Measurements from ENCODE around the gene RNASE11. TPM values are rescaled to one million over a fixed set of nuclear protein-coding genes. Genes with fewer than 3 reads are reported as not detected.

RNASE11 gene
- total and polyA plus RNA-seq, 2 donors (not counting 3 experiments of a cell fraction or from before 2014, with no cell fraction given) = not detected

- CTCF ChIA-PET = interaction anchor here (8.7 kb wide), 1 partner anchor 188 kb away, joined by 110 read pairs; the partner anchor contains the start of gene TEP1
- no peak for DNase-seq (ENCODE audit: low read depth, low spot score)
- POLR2A ChIA-PET = no interaction called here
- Histone ChIP-seq H3K4me3 (replicated peaks in 1 of 3; ENCODE audit: insufficient read depth in 1 of 3, low read depth in 1 of 3, low read length in 3 of 3) (no peak overlapping the region), H3K9me1 (replicated peaks; ENCODE audit: control insufficient read depth, extremely low read depth, insufficient read depth, low read length) (no peaks in the 10 kb centered on the region), H4K20me1 (replicated peaks; ENCODE audit: control insufficient read depth, extremely low read depth, insufficient read depth, low read length) (no peaks in the 10 kb centered on the region), H3K4me1 (ENCODE audit: control insufficient read depth, extremely low read depth, insufficient read depth, low read length) (no peaks in the 10 kb centered on the region), H2AFZ (ENCODE audit: low read depth, low read length) (no peak overlapping the region), H3K9me3 (replicated peaks; ENCODE audit: control insufficient read depth, insufficient read depth, low read length) (no peaks in the 10 kb centered on the region), H3K79me2 (ENCODE audit: control insufficient read depth, insufficient read depth, low read length) (no peaks in the 10 kb centered on the region), H3K4me2 (ENCODE audit: insufficient read depth, low read length) (no peak overlapping the region), H3K9ac (replicated peaks; ENCODE audit: extremely low read depth, insufficient read depth, low read length) (no peak overlapping the region), H3K27me3 (ENCODE audit: control insufficient read depth in 2 of 2, insufficient read depth in 2 of 2, low read length in 2 of 2) (peaks cover 0 to 2% of the 10 kb centered on the region in 2 experiments), H3K27ac (ENCODE audit: insufficient read depth, low read depth, low read length) (no peak overlapping the region), H3K36me3 (ENCODE audit: control insufficient read depth in 2 of 2, extremely low read depth in 1 of 2, insufficient read depth in 2 of 2, low read length in 2 of 2) (no peaks in the 10 kb centered on the region)
- no peak for FAIRE-seq
- TF ChIP-seq JUN (IDR thresholded peaks at IDR 0.05; ENCODE audit: borderline replicate concordance, insufficient read depth, insufficient read length, low read depth) (no peak), MAX (IDR thresholded peaks at IDR 0.05; ENCODE audit: insufficient read depth, insufficient read length) (no peak), POLR2A (IDR thresholded peaks at IDR 0.05; ENCODE audit: low read depth, low read length) (no peak), FOS (IDR thresholded peaks at IDR 0.05; ENCODE audit: borderline replicate concordance, insufficient read depth, low read length) (no peak), CTCF (IDR thresholded peaks at IDR 0.05; ENCODE audit: extremely low read depth in 1 of 2, insufficient read depth in 1 of 2, low read depth in 1 of 2, low read length in 2 of 2) (no peak), POLR2AphosphoS5 (IDR thresholded peaks at IDR 0.05; ENCODE audit: insufficient read depth, low read depth, low read length) (no peak), EZH2 (IDR thresholded peaks at IDR 0.05; ENCODE audit: borderline replicate concordance, low read depth, low read length, severe bottlenecking) (no peak)
- no TSS peak for BruUV-seq (replicated peaks)
- intact Hi-C loops (cut with micrococcal nuclease) = no loop called here
- dilution Hi-C loops (cut with MboI; ENCODE audit: extremely low pct_ligation_motif_present, low sequenced_read_pairs) = no loop called here
Observed at GRCh38 chr14:20602583-20602982, 14.8 kb upstream of the RNASE11 start.
